Thoracic aorta (tissue), 2 donors: ENCODE measurements around the gene MUC5B. TPM values are rescaled to one million over a fixed set of nuclear protein-coding genes. Genes with fewer than 3 reads are reported as not detected.

ENCODE experiments used
- ATAC-seq: fragments of 150-250 bp; one replicate; pipeline ENCODE4 v1.8.0; 2017; ENCODE audit warnings: low read depth; ENCODE audit not compliant: insufficient number of reproducible peaks, low FRiP score
- DNase-seq: peaks from one replicate; pipeline ENCODE4 v3.0.0-alpha.2; 2020; ENCODE audit warnings: low spot score
- H3K27ac ChIP-seq, 2 donors: fragments of 200-600 bp; sonication (generic); 1 replicate in 1 of 2; 2 replicates in 1 of 2; pipeline ENCODE4 v1.5.1; 2016; ENCODE audit warnings: mild to moderate bottlenecking in 2 of 2, moderate library complexity in 2 of 2
- H3K27me3 ChIP-seq: fragments of 200-600 bp; sonication (generic); replicated peaks from 2 replicates; pipeline ENCODE4 v1.6.0; 2016; ENCODE audit warnings: mild to moderate bottlenecking; ENCODE audit not compliant: insufficient read depth
- H3K36me3 ChIP-seq: fragments of 200-600 bp; sonication (generic); one replicate; pipeline ENCODE4 v1.5.1; 2016
- H3K4me1 ChIP-seq, 2 donors: fragments of 200-600 bp; sonication (generic); 1 replicate in 1 of 2; 2 replicates in 1 of 2; pipeline versions ENCODE4 v1.5.1 to v1.6.0; 2016; ENCODE audit warnings: low read depth in 2 of 2, mild to moderate bottlenecking in 1 of 2; ENCODE audit not compliant: control insufficient read depth in 1 of 2
- H3K4me3 ChIP-seq: fragments of 200-600 bp; sonication (generic); 2 replicates; pipeline ENCODE4 v1.5.1; 2016; ENCODE audit warnings: mild to moderate bottlenecking
- H3K9me3 ChIP-seq: fragments of 200-600 bp; sonication (generic); 2 replicates; pipeline ENCODE4 v1.5.1; 2016
- total RNA-seq, 2 donors: library from RNA; depleted of rRNA; stranded (reverse); fragments of >200 nt; gene quantifications; one replicate each; pipeline versions ENCODE4 v1.1.0 to v1.2.3, GENCODE V29; 2016
- TF ChIP-seq, protein P1 (sequence below): fragments of 200-600 bp; sonication (generic); IDR thresholded peaks from one replicate; pipeline ENCODE4 v1.5.1; 2019; ENCODE audit warnings: antibody characterized with exemption

Gene MUC5B
- total RNA-seq, 2 donors from 2014 or later, result not detected

DNA sequence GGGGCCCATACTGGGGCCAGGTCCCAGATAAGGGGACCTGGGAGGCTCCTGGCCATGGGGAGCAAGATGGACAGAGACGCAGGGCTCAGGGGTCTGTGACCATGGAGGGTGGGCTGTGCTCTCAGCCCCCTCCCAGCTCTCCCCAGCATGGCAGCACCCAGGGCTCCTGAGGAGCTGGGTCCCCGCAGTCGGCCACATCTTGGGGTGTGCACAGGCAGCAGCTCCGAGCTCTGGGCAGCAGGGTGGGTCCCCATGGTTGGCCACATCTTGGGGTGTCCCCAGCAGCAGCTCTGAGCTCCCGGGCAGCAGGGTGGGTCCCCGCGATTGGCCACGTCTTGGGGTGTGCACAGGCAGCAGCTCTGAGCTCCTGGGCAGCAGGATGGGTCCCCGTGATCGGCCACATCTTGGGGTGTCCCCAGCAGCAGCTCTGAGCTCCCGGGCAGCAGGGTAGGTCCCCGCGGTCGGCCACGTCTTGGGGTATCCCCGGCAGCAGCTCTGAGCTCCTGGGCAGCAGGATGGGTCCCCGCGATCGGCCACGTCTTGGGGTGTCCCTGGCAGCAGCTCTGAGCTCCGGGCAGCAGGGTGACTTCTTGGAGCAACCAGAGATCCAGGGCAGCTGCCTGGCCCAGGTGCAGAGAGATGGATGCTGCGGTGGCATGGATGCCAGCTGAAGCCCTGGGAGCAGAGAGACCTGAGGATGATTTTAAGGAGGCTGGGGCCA, 18.3 kb upstream of the MUC5B start:
- DNase-seq (no peak), ATAC-seq (no peak)
- Histone ChIP-seq H3K9me3 (no peaks in the 10 kb centered on the region), H3K36me3 (no peaks in the 10 kb centered on the region), H3K27me3 (no peaks in the 10 kb centered on the region), H3K4me3 (no peak overlapping the region), H3K27ac (no peak overlapping the region), H3K4me1 (no peaks in the 10 kb centered on the region)
- TF ChIP-seq, protein P1, sequence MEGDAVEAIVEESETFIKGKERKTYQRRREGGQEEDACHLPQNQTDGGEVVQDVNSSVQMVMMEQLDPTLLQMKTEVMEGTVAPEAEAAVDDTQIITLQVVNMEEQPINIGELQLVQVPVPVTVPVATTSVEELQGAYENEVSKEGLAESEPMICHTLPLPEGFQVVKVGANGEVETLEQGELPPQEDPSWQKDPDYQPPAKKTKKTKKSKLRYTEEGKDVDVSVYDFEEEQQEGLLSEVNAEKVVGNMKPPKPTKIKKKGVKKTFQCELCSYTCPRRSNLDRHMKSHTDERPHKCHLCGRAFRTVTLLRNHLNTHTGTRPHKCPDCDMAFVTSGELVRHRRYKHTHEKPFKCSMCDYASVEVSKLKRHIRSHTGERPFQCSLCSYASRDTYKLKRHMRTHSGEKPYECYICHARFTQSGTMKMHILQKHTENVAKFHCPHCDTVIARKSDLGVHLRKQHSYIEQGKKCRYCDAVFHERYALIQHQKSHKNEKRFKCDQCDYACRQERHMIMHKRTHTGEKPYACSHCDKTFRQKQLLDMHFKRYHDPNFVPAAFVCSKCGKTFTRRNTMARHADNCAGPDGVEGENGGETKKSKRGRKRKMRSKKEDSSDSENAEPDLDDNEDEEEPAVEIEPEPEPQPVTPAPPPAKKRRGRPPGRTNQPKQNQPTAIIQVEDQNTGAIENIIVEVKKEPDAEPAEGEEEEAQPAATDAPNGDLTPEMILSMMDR, result no peak

GRCh38 chr11:1205121-1205986, 17.5 kb upstream of the MUC5B start:
- no peaks in the 10 kb centered on the region for H3K4me1 ChIP-seq
- no peak for DNase-seq
- H3K27me3 ChIP-seq, result no peaks in the 10 kb centered on the region
- H3K9me3 ChIP-seq, result no peaks in the 10 kb centered on the region
- TF ChIP-seq, protein P1, result no peak
- H3K27ac ChIP-seq, result no peak overlapping the region
- no peaks in the 10 kb centered on the region for H3K36me3 ChIP-seq
- no peak for ATAC-seq
- H3K4me3 ChIP-seq, result no peak overlapping the region

DNA sequence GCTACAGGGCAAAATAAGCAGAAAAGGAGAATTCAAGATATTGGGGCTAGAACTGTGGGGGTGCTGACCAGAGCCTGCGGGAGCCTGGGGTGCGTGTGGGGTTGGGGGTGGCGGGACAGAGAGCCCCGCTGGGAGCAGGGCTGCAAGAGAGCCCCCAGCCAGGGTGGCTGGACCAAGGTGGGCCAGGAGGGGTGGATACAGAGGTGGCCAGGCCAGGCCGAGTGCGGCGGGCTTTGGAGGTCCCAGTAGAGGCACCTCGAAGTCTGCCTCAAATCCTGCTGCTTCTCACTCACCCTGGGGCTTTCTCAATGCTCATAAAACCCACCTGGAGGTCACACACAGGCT, 16.9 kb upstream of the MUC5B start:
- no peak for ATAC-seq
- TF ChIP-seq, protein P1, result no peak
- no peak for DNase-seq
- Histone ChIP-seq H3K4me1 (no peaks in the 10 kb centered on the region), H3K9me3 (peaks cover under 1% of the 10 kb centered on the region), H3K27ac (no peak overlapping the region), H3K27me3 (no peaks in the 10 kb centered on the region), H3K36me3 (no peaks in the 10 kb centered on the region), H3K4me3 (no peak overlapping the region)

DNA sequence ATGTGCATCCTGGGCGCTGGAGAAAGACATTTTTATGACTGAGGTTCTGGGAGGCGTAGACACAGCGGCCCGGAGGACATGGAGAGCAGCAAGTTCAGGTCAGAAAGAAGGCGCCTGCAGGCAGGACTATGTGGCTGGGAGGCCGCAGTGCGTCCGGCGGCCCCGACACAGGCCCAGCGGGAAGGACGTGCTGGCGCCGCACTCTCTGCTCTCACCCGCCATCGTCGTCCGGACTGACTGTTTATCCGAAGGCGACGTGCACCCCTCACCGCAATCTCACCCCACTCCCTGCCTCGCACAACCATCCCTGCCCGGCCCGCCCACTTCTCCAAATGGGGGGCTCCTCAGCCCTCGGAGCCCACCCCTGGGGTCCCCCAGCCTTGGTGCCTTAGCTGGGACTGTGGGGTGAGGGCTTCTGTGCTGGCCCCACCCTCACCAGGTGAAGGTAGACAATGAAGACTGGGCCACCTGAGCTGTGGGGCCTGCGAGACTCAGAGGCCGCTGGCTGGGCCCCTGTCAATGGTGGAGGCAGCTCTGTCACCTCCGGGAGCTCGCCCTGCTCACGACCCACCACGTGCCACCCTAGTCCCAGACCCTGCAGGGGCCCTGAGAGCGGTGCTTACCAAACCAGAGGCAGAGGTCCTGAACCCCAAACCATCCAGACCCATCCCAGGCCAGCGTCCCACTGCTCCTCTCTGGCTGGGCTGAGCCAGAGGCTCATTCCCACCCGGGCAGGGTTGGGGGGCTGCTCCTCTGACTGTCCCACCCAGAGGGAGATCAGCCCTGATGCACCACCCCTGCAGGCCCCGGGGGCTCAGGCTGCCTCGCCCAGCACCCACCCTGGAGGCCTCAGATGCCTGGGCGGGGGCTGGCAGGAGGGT, 16.2 kb upstream of the MUC5B start:
- Histone ChIP-seq H3K27ac (no peak overlapping the region), H3K9me3 (peaks cover 8% of the 10 kb centered on the region), H3K4me3 (no peak overlapping the region), H3K27me3 (no peaks in the 10 kb centered on the region), H3K36me3 (no peaks in the 10 kb centered on the region), H3K4me1 (no peaks in the 10 kb centered on the region)
- TF ChIP-seq, protein P1, result no peak
- DNase-seq (no peak), ATAC-seq (no peak)
